HG02973 (cell line): ENCODE measurements around the gene JAG1.

ENCODE experiments used
- ATAC-seq: cut with Tn5 transposase; IDR thresholded peaks from one replicate; pipeline ENCODE4 v1.9.1; 2021; ENCODE audit warnings: moderate library complexity; ENCODE audit not compliant: unreplicated experiment

Gene JAG1

GRCh38 chr20:10669843-10670446 is 3.9 kb downstream of the JAG1 start:
- no peak for ATAC-seq

- ATAC-seq: no peak
Observed at GRCh38 chr20:10668677-10669368, 5.0 kb downstream of the JAG1 start.

- ATAC-seq: no peak
Observed at GRCh38 chr20:10667560-10668167, 6.1 kb downstream of the JAG1 start.

- ATAC-seq: no peak
Observed at GRCh38 chr20:10667077-10667401, 6.8 kb downstream of the JAG1 start.

- no peak for ATAC-seq
Observed at GRCh38 chr20:10666221-10667076, 7.3 kb downstream of the JAG1 start.

- no peak for ATAC-seq
Observed at GRCh38 chr20:10665791-10666190, 8.0 kb downstream of the JAG1 start.

GRCh38 chr20:10665027-10665561 is 8.7 kb downstream of the JAG1 start:
- ATAC-seq: no peak

GRCh38 chr20:10663756-10664155 is 10.0 kb downstream of the JAG1 start:
- no peak for ATAC-seq

- ATAC-seq: no peak
Observed at GRCh38 chr20:10662661-10663458, 10.9 kb downstream of the JAG1 start.

GRCh38 chr20:10662151-10662550 is 11.6 kb downstream of the JAG1 start:
- ATAC-seq: no peak

GRCh38 chr20:10661261-10661660 is 12.5 kb downstream of the JAG1 start:
- ATAC-seq: no peak

- ATAC-seq: no peak
Observed at GRCh38 chr20:10660661-10661060, 13.1 kb downstream of the JAG1 start.

- no peak for ATAC-seq
Observed at GRCh38 chr20:10659651-10660601, 13.9 kb downstream of the JAG1 start.

GRCh38 chr20:10658876-10659632 is 14.7 kb downstream of the JAG1 start:
- no peak for ATAC-seq

- ATAC-seq: no peak
Observed at GRCh38 chr20:10658051-10658823, 15.6 kb downstream of the JAG1 start.

- ATAC-seq: no peak
Observed at GRCh38 chr20:10657453-10657852, 16.3 kb downstream of the JAG1 start.

GRCh38 chr20:10655720-10656669 is 17.8 kb downstream of the JAG1 start:
- ATAC-seq: no peak
